ENCODE data around the gene HSPA12A.
A peak's percentile ranks its signal among the peaks of the same experiment; 100 is the strongest.

Gene HSPA12A

DNA sequence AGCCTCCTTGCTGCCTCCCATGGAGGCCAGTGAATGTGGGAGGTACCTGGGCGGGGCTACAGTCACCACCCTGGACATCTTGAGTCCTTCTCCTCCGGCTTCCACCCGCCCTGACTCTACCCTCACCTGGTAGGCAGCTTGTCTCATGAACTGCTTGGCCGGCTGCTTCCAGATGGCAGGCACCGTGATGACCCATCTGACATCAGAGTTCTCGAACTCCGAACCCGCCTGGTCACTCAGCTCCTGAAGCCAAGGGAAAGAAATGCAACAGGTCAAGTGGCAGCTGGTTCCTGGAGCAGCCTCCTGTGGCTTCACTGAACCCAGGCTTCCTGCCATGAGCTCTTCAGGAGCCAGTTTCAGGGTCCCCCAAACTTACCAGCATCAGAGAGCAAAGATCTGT, 50.1 kb downstream of the HSPA12A start:
- TF ChIP-seq ZFHX2 (tag by site-specific recombination; conservative IDR thresholded peaks at IDR 0.05) (0 out of 2 replicates have a peak, but pooled peaks have one; percentile 9), SCRT1 (tag by site-specific recombination; IDR thresholded peaks at IDR 0.05; ENCODE audit: borderline replicate concordance) (peak; percentile 75; the same call in 1 of the 2 replicates), SCRT2 (tag by site-specific recombination; IDR thresholded peaks at IDR 0.05) (peak; percentile 86), KLF1 (tag by site-specific recombination; IDR thresholded peaks at IDR 0.05) (0 out of 2 replicates have a peak, but pooled peaks have one; percentile 31), ZNF837 (tag by site-specific recombination; IDR thresholded peaks at IDR 0.05) (no peak), ZBTB21 (tag by site-specific recombination; IDR thresholded peaks at IDR 0.05) (no peak), GLIS1 (tag by site-specific recombination; IDR thresholded peaks at IDR 0.05) (peak; percentile 67; the same call in 1 of the 2 replicates)
- Histone ChIP-seq H3K27ac (ENCODE audit: extremely low read depth, low read depth, low read length) (no peak overlapping the region), H3K4me3 (ENCODE audit: low read depth, low read length) (no peak overlapping the region), H3K9me3 (ENCODE audit: control insufficient read depth, insufficient read depth, low read depth, low read length) (no peaks in the 10 kb centered on the region), H3K36me3 (ENCODE audit: control insufficient read depth in 2 of 2, insufficient read depth in 1 of 2, low read length in 2 of 2) (peaks cover 0 to 20% of the 10 kb centered on the region in 2 experiments; a peak in 1 of 3 replicates), H3K4me1 (ENCODE audit: control insufficient read depth, insufficient read depth, low read length) (no peaks in the 10 kb centered on the region)
- ChIA-PET CTCF (interaction anchor here (0.6 to 2.3 kb wide), 6 partner anchors 9 to 524 kb away, joined by 3 to 13 read pairs (median 4); no protein-coding TSS in a partner anchor), POLR2A (interaction anchor here (0.5 to 0.8 kb wide), 2 partner anchors 10 to 29 kb away, joined by 4 read pairs; no protein-coding TSS in a partner anchor)

DNA sequence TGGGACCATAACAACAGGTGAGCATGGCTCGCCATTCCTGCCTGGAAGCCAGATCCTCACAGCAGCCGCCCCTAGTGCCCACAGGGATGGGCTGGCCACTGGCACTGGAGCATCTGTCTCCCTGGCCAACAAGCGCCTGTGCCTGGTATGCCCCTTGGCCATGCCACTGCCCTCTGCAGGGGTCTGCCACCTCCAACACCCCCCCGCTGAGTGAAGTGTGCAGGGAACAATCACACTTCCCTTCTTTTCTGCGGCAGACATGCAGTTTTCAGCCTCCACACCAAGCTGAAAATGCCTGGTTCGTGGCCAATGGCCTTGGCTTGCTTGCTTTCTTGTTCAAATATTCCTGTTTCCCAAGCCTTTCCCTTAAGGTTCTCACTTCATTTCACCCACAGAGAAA, 50.7 kb downstream of the HSPA12A start:
- H3K4me3 ChIP-seq (ENCODE audit: low read depth, low read length): no peak overlapping the region
- ChIA-PET CTCF (interaction anchor here (0.7 to 2.3 kb wide), 3 partner anchors 10 to 524 kb away, joined by 3 to 13 read pairs (median 4); no protein-coding TSS in a partner anchor), POLR2A (interaction anchor here (0.8 kb wide), 1 partner anchor 9 kb away, joined by 4 read pairs; no protein-coding TSS in a partner anchor)
- TF ChIP-seq ZNF558 (tag by site-specific recombination; IDR thresholded peaks at IDR 0.05): no peak
- no peak for TF ChIP-seq ZNF658 (tag by site-specific recombination; IDR thresholded peaks at IDR 0.05)
- TF ChIP-seq ZNF747 (tag by site-specific recombination; IDR thresholded peaks at IDR 0.05): no peak
- TF ChIP-seq, protein P1, sequence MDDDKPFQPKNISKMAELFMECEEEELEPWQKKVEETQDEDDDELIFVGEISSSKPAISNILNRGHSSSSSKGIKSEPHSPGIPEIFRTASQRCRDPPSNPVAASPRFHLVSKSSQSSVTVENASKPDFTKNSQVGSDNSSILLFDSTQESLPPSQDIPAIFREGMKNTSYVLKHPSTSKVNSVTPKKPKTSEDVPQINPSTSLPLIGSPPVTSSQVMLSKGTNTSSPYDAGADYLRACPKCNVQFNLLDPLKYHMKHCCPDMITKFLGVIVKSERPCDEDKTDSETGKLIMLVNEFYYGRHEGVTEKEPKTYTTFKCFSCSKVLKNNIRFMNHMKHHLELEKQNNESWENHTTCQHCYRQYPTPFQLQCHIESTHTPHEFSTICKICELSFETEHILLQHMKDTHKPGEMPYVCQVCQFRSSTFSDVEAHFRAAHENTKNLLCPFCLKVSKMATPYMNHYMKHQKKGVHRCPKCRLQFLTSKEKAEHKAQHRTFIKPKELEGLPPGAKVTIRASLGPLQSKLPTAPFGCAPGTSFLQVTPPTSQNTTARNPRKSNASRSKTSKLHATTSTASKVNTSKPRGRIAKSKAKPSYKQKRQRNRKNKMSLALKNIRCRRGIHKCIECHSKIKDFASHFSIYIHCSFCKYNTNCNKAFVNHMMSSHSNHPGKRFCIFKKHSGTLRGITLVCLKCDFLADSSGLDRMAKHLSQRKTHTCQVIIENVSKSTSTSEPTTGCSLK (tag by site-specific recombination; IDR thresholded peaks at IDR 0.05): no peak
- TF ChIP-seq ZBTB7A (tag by site-specific recombination; IDR thresholded peaks at IDR 0.05; ENCODE audit: low read depth): no peak
- no peak for TF ChIP-seq HOXC10 (CRISPR knock-in tag; IDR thresholded peaks at IDR 0.05)
- no peak for TF ChIP-seq SETDB1 (IDR thresholded peaks at IDR 0.05; ENCODE audit: insufficient read length, low read length)
- no peak for TF ChIP-seq OSR2 (tag by site-specific recombination; IDR thresholded peaks at IDR 0.05)
- H3K27ac ChIP-seq (ENCODE audit: extremely low read depth, low read depth, low read length): no peak overlapping the region
- no peaks in the 10 kb centered on the region for H3K9me3 ChIP-seq (ENCODE audit: control insufficient read depth, insufficient read depth, low read depth, low read length)
- peaks cover 0 to 20% of the 10 kb centered on the region in 2 experiments; a peak in 1 of 3 replicates for H3K36me3 ChIP-seq (ENCODE audit: control insufficient read depth in 2 of 2, insufficient read depth in 1 of 2, low read length in 2 of 2)
- H3K4me1 ChIP-seq (ENCODE audit: control insufficient read depth, insufficient read depth, low read length): no peaks in the 10 kb centered on the region

DNA sequence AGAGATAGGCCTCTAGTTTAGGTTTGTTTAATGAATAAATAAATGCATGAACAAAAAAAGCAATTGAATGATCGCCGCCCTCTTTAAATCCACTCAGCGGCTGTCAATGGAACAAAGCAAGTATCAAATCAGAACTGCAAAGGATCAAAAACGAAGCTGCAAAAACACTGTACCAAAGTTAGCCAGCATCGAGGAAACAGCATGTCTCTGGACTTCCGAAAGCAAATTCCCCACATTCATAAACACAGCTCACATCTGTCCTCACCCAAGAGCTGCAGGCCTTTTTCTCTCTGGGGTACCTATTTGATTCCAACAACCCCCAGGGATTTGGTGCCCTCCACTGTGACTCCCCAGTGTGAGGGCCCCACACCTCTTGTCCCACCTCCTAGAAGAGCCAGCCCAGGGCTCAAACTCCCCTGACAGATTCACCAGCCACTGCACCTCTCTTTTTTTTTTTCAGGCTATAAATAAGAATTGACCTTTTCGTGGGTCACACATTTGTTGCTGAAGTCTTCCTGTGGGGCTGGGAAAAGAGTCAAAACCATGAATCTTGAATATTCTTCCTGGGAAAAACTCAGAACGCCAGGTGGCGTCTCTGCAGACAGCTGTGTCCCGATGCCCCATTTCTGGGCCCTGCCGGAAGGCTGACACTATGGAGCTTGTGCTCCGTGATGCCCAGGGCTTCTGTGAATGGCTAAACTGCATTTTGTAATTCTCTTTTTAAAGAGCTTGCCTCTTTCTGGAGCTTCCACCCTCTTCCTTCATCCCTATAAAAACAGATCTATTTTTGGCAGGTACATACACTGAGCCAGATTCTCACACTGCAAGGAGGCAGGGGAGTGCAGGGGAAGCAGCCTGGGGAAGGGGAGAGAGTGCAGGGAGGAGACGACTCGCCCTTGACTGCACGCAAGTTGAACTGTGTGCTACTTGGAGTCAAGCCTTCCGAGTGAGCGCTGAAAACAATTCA, 51.7 kb downstream of the HSPA12A start:
- H3K4me3 ChIP-seq (ENCODE audit: low read depth, low read length): no peak overlapping the region
- POLR2A ChIA-PET: no interaction called here
- H3K36me3 ChIP-seq (ENCODE audit: control insufficient read depth in 2 of 2, insufficient read depth in 1 of 2, low read length in 2 of 2): peaks cover 0 to 20% of the 10 kb centered on the region in 2 experiments; a peak in 1 of 3 replicates
- CTCF ChIA-PET: interaction anchor here (2.3 kb wide), 1 partner anchor 9 kb away, joined by 13 read pairs; no protein-coding TSS in a partner anchor
- TF ChIP-seq ZIC2 (tag by site-specific recombination; IDR thresholded peaks at IDR 0.05): peak; percentile 55
- TF ChIP-seq, protein P2, sequence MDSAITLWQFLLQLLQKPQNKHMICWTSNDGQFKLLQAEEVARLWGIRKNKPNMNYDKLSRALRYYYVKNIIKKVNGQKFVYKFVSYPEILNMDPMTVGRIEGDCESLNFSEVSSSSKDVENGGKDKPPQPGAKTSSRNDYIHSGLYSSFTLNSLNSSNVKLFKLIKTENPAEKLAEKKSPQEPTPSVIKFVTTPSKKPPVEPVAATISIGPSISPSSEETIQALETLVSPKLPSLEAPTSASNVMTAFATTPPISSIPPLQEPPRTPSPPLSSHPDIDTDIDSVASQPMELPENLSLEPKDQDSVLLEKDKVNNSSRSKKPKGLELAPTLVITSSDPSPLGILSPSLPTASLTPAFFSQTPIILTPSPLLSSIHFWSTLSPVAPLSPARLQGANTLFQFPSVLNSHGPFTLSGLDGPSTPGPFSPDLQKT (IDR thresholded peaks at IDR 0.05; ENCODE audit: borderline replicate concordance, low read depth, low read length): no peak
- no peaks in the 10 kb centered on the region for H3K4me1 ChIP-seq (ENCODE audit: control insufficient read depth, insufficient read depth, low read length)
- H3K27ac ChIP-seq (ENCODE audit: extremely low read depth, low read depth, low read length): no peak overlapping the region
- no peaks in the 10 kb centered on the region for H3K9me3 ChIP-seq (ENCODE audit: control insufficient read depth, insufficient read depth, low read depth, low read length)

Measured in HEK293 (cell line).